Measurements from ENCODE around the gene ANTXR1.
A peak's percentile ranks its signal among the peaks of the same experiment; 100 is the strongest.
"Not testable (repeated sequence)": the region's sequence is repeated elsewhere in the genome, so short reads cannot be mapped to it uniquely, and the experiment has no call there.

ANTXR1 gene

GRCh38 chr2:69211048-69211447 is 198.1 kb downstream of the ANTXR1 start:
- DNase-seq (ENCODE audit: low spot score) = no peak

GRCh38 chr2:69211686-69212085 is 198.7 kb downstream of the ANTXR1 start:
- DNase-seq (ENCODE audit: low spot score) = no peak

GRCh38 chr2:69212238-69213028 is 199.5 kb downstream of the ANTXR1 start:
- no peak for DNase-seq (ENCODE audit: low spot score)

GRCh38 chr2:69213201-69213600 is 200.2 kb downstream of the ANTXR1 start:
- DNase-seq (ENCODE audit: low spot score) = no peak

- DNase-seq (ENCODE audit: low spot score) = no peak
Observed at GRCh38 chr2:69213782-69214181, 200.8 kb downstream of the ANTXR1 start.

- DNase-seq (ENCODE audit: low spot score) = no peak
Observed at GRCh38 chr2:69214898-69215297, 201.9 kb downstream of the ANTXR1 start.

GRCh38 chr2:69216535-69217332 is 203.8 kb downstream of the ANTXR1 start:
- peak; percentile 16 for DNase-seq (ENCODE audit: low spot score)

GRCh38 chr2:69217333-69218080 is 204.5 kb downstream of the ANTXR1 start:
- DNase-seq (ENCODE audit: low spot score) = no peak

- no peak for DNase-seq (ENCODE audit: low spot score)
Observed at GRCh38 chr2:69221512-69221911, 208.5 kb downstream of the ANTXR1 start.

GRCh38 chr2:69221960-69222751 is 209.2 kb downstream of the ANTXR1 start:
- DNase-seq (ENCODE audit: low spot score) = no peak

GRCh38 chr2:69222953-69223658 is 210.1 kb downstream of the ANTXR1 start:
- DNase-seq (ENCODE audit: low spot score) = no peak

GRCh38 chr2:69223759-69224511 is 211.0 kb downstream of the ANTXR1 start:
- DNase-seq (ENCODE audit: low spot score) = no peak

- no peak for DNase-seq (ENCODE audit: low spot score)
Observed at GRCh38 chr2:69224512-69224837, 211.5 kb downstream of the ANTXR1 start.

- DNase-seq (ENCODE audit: low spot score) = no peak
Observed at GRCh38 chr2:69225933-69226332, 213.0 kb downstream of the ANTXR1 start.

- no peak for DNase-seq (ENCODE audit: low spot score)
Observed at GRCh38 chr2:69226903-69227302, 213.9 kb downstream of the ANTXR1 start.

GRCh38 chr2:69227716-69228115 is 214.7 kb downstream of the ANTXR1 start:
- DNase-seq (ENCODE audit: low spot score) = no peak

GRCh38 chr2:69230946-69231345 is 218.0 kb downstream of the ANTXR1 start:
- DNase-seq (ENCODE audit: low spot score) = not testable (repeated sequence)

GRCh38 chr2:69231612-69232277 is 218.8 kb downstream of the ANTXR1 start:
- no peak for DNase-seq (ENCODE audit: low spot score)

- DNase-seq (ENCODE audit: low spot score) = not testable (repeated sequence)
Observed at GRCh38 chr2:69235835-69236234, 222.9 kb downstream of the ANTXR1 start.

Data from cerebellar cortex (tissue), 1 donor.